HG03575 (cell line): ENCODE data around the gene TMEM17.

ENCODE experiments used
- ATAC-seq: cut with Tn5 transposase; IDR thresholded peaks from one replicate; pipeline ENCODE4 v1.9.1; 2021; ENCODE audit not compliant: unreplicated experiment, insufficient number of reproducible peaks, low FRiP score; ENCODE audit errors: extremely low read depth

Gene TMEM17

GRCh38 chr2:62460175-62460574 lies 45.8 kb downstream of the TMEM17 start:
- ATAC-seq: no peak

DNA sequence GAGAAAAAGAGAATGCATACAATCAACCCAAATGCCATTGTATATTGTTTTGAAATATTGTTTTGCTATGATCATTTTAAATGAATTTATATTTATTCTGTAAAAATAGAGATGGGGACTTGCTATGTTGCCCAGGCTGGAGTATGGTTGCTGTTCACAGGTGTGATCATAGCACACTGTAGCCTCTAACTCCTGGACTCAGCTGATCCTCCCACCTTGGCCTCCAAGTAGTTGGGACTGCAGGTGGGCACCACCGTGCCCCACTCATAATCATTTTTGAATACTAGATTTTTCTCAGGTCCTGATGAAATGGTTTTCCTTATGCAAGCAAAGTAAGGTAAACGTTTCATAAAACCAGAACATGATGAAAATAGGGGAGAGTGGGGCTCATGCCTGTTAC lies 46.3 kb downstream of the TMEM17 start:
- no peak for ATAC-seq

- ATAC-seq: no peak
Measured at GRCh38 chr2:62459106-62459505, 46.9 kb downstream of the TMEM17 start.

DNA sequence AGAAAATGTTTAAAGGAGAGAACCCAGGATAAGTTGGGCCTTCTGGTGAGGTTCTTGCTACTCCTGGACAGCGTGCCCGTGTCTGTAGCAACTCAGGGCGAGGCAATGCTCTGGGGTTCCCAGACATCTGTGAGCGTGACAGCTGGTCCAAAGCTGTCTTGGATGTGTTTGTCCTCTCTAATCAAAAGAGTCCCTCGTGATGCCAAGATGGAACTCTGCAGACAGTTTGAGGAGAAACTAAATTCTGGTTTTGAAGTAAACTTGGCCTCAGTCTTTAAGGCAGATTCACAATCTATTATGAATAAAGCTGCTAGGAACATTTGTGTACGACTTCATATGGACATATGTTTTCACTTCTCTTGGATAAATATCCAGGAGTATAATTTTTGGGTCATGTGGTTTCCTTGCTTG lies 47.3 kb downstream of the TMEM17 start:
- no peak for ATAC-seq

DNA sequence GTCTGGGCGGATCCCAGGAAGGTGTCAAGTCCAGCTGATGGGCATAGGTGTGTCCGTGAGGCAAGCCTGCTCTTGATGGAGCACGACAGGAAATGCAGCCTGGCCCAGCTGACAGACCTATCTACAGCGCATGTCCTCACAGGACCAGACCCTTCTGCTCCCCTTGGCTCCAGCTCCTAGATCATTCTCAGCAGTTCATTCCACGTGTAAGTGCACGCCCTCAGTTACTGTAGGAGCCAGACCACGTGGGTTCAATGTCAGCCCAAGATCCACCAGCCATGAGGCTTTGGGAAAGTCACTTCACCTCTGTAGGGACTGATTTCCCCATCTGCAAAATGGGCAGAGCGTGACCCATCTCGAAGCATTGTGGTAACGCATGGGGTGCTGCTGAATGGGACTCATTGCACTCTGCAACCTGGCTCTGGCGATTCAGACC lies 47.8 kb downstream of the TMEM17 start:
- no peak for ATAC-seq

DNA sequence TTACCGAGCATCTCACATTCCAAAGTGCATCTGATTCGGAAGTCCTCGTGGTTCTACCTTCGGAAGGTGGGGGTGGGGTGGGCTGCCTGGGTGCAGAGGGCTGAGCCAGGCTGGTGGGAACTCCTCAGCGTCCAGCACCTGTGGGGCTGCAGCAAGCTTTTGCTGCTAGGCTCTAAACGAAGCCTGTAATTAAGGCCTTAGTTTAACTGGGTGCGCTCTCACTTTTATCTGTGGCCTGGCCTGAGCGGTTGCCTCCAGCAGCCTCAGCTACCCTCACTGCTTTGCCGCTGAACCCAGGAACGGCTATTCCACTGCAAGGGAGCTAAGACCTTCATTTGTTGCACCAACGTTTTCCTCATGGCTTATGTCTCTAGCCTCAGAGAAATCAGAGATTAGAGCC lies 48.4 kb downstream of the TMEM17 start:
- ATAC-seq: no peak

- no peak for ATAC-seq
Measured at GRCh38 chr2:62456721-62457539, 49.1 kb downstream of the TMEM17 start.

DNA sequence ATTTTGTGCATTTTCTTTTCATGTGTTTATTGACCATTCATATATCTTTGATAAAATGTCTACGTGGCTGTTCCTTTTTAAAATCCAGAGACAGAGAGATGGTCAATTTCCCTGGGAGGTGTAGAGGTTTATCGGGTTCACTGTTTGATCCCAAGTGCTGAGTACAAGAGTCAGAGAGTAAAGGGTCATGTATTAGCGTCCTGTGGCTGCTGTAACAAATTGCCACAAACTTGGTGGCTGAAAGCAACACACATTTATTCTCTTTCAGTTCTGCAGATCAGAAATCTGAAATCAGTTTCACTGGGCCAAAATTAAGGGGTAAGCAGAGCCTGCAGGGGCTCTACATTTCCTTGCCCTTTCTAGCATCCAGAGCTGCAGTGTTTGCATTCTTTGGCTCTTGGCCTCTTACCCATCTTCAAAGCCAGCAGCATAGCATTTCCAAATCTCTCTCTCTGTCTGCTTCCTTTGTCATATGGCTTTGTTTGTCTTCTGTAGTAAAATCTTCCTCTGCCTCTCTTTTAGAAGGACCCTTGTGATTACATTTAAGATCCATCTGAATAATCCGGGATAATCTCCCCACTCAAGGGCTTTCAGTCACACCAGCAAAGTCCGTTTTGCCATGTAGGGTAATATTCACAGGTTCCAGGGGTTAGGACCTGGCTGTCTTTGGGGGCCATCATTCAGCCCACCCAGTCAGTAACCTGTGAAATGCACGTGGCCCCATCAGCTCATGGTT lies 49.9 kb downstream of the TMEM17 start:
- no peak for ATAC-seq

DNA sequence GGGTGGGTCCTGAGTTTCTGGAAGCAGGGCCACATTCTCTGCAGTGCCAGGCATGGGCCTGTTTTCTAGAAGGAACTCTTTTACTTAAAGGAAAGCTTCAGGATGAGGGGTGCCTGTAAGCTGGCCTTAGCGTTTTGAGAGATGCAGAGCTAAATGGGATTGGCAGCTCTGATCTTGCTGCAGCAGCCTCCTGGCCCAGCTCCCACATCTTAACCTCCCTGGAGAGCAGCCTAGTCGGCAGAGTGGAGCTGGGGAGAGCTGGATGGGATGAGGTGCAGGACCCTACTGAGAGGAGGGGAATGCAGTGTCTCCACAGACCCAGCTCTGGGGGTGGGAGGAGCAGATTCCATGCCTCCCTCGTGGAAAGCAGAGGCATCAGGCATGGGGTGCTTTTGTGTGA lies 52.0 kb downstream of the TMEM17 start:
- no peak for ATAC-seq

- no peak for ATAC-seq
Measured at GRCh38 chr2:62452701-62453454, 53.1 kb downstream of the TMEM17 start.

- ATAC-seq: no peak
Measured at GRCh38 chr2:62450716-62451191, 55.2 kb downstream of the TMEM17 start.
